ENCODE measurements around the gene PPAN. TPM values are rescaled to one million over a fixed set of nuclear protein-coding genes. Genes with fewer than 3 reads are reported as not detected.

Gene PPAN
- total RNA-seq, 4 donors from 2014 or later, result 38.7 to 61.3 (median 52.9) TPM

DNA sequence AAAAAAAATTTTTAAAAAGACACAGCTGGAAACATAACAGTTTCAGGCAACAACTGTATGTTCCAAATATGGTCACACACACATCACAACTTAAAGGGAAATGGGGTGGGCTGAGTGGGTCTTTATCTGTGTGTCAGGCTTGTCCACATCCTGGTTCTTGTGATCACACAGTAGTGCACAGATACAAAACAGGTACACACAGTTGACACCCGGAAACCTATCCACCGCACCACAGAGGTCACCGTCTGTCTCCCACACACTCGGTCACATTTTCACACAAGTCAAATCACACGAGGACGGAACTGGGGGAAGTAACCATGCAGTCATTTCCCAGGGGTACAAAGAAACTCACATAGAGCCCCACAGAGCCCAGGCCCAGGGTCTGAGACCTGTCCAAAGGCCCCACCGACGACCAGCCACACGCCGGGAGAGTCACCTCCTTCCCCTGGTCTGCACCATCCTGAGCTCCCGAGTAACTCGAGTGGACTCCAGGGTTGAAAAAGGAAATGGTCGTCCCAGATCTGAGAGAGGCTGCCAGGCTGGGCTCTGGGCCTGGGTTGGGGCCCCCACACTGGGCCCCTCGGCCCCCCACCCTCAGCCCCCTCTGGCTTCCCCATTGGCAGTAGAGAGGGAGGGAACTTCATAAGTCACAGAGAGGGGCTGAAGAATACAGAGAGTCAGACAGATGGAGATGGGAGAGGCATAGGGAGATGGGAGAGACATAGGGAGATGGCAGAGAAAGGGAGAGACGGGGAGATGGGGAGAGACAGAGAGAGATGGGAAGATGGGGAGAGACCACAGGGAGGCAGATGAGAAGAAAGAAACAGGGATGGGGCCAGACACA lies 1.3 kb upstream of the PPAN start:
- intact Hi-C loops (cut with DNase I; ENCODE audit: low total_unique reads), result no loop called here
- DNase-seq (ENCODE audit: low spot score in 2 of 2), result no peak
- H3K4me3 ChIP-seq (ENCODE audit: low read depth, poor library complexity, severe bottlenecking), result no peak overlapping the region
- WGBS, 2 donors, result 68 to 69% methylated on average over 15 of the region's 15 CpGs
- TF ChIP-seq, protein P1, sequence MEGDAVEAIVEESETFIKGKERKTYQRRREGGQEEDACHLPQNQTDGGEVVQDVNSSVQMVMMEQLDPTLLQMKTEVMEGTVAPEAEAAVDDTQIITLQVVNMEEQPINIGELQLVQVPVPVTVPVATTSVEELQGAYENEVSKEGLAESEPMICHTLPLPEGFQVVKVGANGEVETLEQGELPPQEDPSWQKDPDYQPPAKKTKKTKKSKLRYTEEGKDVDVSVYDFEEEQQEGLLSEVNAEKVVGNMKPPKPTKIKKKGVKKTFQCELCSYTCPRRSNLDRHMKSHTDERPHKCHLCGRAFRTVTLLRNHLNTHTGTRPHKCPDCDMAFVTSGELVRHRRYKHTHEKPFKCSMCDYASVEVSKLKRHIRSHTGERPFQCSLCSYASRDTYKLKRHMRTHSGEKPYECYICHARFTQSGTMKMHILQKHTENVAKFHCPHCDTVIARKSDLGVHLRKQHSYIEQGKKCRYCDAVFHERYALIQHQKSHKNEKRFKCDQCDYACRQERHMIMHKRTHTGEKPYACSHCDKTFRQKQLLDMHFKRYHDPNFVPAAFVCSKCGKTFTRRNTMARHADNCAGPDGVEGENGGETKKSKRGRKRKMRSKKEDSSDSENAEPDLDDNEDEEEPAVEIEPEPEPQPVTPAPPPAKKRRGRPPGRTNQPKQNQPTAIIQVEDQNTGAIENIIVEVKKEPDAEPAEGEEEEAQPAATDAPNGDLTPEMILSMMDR (IDR thresholded peaks at IDR 0.05), result no peak
- no peak for TF ChIP-seq POLR2A (IDR thresholded peaks at IDR 0.05)

DNA sequence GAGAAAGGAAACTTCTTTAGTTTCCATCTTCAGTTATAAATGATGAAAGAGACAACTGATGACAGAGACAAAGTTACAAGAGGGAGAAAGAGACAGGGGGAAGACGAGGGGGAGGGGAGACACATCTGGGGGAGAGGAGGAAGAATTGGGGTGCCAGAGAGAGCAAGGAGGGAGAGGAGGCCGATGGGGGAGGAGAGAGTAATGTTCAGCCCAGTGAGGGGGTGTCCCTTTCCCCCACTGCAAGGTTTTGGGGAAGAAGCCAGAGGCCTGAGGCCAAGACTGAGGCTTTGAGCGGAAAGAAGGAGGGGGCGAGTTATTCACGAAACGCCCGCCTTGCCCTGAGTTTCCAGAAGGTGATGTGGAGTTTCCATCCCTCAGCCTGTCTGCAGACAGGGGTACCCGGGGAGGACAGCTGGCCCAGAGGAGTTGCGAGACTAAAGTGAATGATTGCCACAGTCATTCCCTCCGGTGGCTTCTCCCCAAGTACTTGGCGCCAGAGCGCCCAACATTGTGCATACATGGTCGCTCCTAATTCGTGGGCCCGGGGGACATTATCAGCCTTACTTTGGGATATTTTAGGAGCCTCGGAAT lies 558 bp upstream of the PPAN start:
- H3K4me3 ChIP-seq (ENCODE audit: low read depth, poor library complexity, severe bottlenecking), result no peak overlapping the region
- WGBS, 2 donors, result 28 to 40% methylated on average over 15 to 16 of the region's 16 CpGs
- TF ChIP-seq, protein P1 (IDR thresholded peaks at IDR 0.05), result no peak
- TF ChIP-seq POLR2A (IDR thresholded peaks at IDR 0.05), result no peak
- intact Hi-C loops (cut with DNase I; ENCODE audit: low total_unique reads), result no loop called here
- no peak for DNase-seq (ENCODE audit: low spot score in 2 of 2)

DNA sequence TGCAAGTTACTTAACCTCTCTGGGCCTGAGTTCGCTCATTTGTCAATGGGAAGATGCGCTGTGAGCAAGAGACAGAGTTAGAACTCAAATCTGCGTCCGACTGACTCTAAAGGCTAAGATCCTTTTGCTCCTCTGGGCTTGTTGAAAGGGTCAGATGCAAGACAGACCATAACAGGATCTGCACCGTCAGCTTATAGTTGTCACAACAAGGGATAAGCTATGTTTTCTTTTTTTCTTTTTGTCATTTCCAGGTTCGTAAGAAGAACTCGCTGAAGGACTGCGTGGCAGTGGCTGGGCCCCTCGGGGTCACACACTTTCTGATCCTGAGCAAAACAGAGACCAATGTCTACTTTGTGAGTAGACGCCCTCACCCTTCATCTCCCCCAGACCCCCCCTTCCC lies 1.1 kb downstream of the PPAN start:
- 80 to 81% methylated on average over 10 of the region's 10 CpGs for whole genome bisulfite sequencing, 2 donors
- TF ChIP-seq, protein P1 (IDR thresholded peaks at IDR 0.05), result no peak
- no peak for TF ChIP-seq POLR2A (IDR thresholded peaks at IDR 0.05)
- intact Hi-C loops (cut with DNase I; ENCODE audit: low total_unique reads), result no loop called here
- H3K4me3 ChIP-seq (ENCODE audit: low read depth, poor library complexity, severe bottlenecking), result no peak overlapping the region
- no peak for DNase-seq (ENCODE audit: low spot score in 2 of 2)

DNA sequence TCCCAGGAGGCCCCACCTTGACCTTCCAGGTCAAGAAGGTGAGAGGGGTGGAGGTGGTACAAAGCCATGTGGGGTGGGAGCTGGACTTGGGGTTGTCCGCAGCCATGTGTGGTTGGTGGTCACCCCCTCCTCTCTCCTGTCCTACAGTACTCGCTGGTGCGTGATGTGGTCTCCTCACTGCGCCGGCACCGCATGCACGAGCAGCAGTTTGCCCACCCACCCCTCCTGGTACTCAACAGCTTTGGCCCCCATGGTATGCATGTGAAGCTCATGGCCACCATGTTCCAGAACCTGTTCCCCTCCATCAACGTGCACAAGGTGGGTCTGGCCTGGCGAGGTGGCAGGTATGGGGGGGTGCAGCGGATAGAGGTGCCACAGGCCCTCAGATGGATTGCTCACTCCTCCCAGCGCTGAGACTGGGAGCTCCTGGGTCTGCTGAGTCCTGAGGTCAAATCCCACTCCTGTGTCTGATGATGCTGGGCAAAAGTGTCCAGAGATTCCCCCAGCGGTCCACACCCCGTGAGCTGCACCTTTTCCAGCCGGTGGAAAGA lies 1.7 kb downstream of the PPAN start:
- DNase-seq (ENCODE audit: low spot score in 2 of 2), result no peak
- intact Hi-C loops (cut with DNase I; ENCODE audit: low total_unique reads), result no loop called here
- 84 to 89% methylated on average over 11 to 14 of the region's 14 CpGs for WGBS, 2 donors
- no peak for TF ChIP-seq POLR2A (IDR thresholded peaks at IDR 0.05)
- TF ChIP-seq, protein P1 (IDR thresholded peaks at IDR 0.05), result no peak
- no peak overlapping the region for H3K4me3 ChIP-seq (ENCODE audit: low read depth, poor library complexity, severe bottlenecking)

DNA sequence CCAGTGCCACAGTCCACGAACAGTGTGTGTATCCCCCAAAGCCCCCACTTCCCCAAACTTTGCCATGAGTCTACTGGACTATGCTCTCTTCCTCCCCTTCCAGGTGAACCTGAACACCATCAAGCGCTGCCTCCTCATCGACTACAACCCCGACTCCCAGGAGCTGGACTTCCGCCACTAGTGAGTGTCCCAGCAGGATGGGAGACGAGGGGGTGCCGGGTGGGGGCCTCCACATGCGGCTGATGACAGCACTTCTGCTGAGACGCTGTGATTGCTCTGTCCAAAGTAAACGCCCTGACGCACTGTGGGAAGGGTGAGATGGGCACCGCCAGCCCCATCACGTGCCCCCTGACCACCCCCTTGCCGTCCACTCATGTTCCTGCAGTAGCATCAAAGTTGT lies 3.4 kb downstream of the PPAN start:
- no peak for DNase-seq (ENCODE audit: low spot score in 2 of 2)
- intact Hi-C loops (cut with DNase I; ENCODE audit: low total_unique reads), result no loop called here
- H3K4me3 ChIP-seq (ENCODE audit: low read depth, poor library complexity, severe bottlenecking), result no peak overlapping the region
- TF ChIP-seq, protein P1 (IDR thresholded peaks at IDR 0.05), result no peak
- TF ChIP-seq POLR2A (IDR thresholded peaks at IDR 0.05), result no peak
- WGBS, 2 donors, result 86 to 96% methylated on average over 14 of the region's 14 CpGs

Measured in lower leg skin (tissue), 4 donors.